GM21367 (cell line): Measurements from ENCODE around the gene CNBP.
"Not testable (repeated sequence)": the region's sequence is repeated elsewhere in the genome, so short reads cannot be mapped to it uniquely, and the experiment has no call there.

ENCODE experiments used
- ATAC-seq: cut with Tn5 transposase; IDR thresholded peaks from one replicate; pipeline ENCODE4 v1.9.1; 2021; ENCODE audit not compliant: unreplicated experiment

The CNBP gene

DNA sequence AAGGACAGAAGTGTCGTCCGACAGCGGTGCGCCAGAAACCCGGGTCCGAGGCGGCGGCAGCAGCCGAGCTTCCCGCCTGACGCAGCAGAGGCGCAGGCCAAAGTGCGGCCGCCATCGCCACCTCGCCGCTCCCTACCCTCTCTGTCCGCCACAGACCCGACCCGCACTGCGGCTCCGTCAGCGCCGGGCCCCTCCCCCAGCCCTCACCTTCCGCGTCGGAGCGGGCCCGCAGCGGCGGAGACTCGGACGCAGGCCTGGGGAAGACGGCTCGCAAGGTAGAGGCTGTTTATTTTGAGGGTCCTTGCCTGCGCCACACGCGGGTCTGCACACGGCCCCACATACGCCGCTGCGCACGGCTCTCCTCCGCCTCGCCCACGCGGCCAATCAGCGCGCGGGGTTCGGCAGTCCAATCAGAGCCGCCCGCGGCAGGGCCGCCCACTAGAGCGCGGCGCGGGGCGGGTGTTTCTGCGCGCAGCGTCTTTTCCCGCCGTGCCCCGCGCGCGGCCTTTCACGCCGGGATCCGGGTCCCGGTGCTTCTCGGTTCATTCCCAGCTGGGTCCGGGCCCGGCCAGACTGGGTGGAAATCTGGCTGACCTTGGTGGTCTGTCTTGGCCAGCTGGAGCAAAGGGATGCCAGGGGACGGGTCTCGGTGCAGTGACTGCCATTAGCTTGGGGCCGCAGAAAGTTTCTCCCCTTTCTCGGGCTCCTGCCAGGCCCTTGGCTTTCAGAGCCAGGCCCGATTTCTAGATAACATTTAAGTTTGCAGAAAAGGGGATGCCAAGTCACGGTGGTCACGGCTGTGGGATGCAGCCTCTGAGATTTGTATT lies at the start of gene CNBP:
Gene CNBP, minus strand, starts transcription at position 328 of the 827 bp plus-strand sequence. CDS start 12,139 bp downstream, outside the sequence.
- peak; percentile 95 for ATAC-seq

DNA sequence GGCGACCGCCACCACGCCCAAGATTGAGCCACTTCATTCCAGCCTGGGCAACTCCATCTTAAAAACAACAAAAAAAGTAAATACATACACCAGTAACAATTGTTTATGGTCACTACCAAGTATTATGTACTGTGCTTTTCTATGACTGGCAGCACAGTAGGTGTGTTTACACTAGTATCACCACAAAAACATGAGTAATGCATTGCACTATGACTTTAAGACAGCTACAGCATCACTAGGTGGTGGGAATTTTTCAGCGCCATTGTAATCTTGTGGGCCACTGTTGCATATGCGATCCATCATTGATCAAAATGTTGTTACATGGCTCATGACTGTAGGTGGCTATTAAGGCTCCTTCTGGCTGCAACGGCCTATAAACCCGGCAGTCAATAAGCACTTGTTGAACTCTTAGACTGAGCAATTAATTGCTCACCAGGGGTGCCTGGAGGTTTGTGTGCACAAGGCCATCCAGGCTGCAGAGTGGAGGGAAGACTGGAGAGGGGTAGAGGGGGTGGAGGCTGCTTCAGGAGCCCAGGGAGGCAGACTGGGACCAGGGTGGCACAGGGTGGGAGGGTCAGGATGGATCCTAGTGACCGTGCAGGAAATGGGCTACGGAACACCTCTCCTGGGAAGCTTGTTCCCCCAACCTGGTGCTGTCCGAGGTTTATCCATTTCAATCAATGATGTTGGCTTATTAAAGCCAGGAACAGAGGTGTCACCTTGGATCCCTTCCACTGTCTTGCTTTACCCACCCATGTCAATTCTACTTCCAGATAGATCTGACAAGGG lies 47.8 kb upstream of the CNBP start:
- no peak for ATAC-seq

DNA sequence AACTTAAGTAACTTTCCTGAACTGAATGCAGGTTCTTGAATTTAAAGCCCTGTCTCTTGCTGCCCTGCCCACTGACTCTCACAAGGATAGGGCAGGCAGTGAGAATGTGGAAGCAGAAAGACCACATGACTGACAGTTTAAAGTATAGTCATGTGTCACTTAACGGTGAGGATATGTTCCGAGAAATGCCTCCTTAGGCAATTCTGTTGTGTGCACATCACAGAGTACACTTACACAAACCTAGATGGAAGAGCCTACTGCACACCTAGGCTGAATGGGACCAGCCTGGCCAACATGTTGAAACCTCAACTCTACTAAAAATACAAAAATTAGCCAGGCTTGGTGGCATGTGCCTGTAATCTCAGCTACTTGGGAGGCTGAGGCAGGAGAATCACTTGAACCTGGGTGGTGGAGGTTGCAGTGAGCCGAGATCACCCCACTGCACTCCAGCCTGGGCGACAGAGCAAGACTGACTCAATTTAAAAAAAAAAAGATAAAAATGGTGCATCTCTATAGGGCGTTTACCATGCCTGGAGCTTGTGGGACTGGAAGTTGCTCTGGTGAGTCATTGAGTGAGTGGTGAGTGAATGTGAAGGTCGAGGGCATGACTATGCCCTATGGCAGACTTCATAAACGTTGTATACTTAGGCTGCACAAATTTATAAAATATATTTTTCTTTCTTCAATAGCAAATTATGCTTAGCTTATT lies 46.8 kb upstream of the CNBP start:
- no peak for ATAC-seq

DNA sequence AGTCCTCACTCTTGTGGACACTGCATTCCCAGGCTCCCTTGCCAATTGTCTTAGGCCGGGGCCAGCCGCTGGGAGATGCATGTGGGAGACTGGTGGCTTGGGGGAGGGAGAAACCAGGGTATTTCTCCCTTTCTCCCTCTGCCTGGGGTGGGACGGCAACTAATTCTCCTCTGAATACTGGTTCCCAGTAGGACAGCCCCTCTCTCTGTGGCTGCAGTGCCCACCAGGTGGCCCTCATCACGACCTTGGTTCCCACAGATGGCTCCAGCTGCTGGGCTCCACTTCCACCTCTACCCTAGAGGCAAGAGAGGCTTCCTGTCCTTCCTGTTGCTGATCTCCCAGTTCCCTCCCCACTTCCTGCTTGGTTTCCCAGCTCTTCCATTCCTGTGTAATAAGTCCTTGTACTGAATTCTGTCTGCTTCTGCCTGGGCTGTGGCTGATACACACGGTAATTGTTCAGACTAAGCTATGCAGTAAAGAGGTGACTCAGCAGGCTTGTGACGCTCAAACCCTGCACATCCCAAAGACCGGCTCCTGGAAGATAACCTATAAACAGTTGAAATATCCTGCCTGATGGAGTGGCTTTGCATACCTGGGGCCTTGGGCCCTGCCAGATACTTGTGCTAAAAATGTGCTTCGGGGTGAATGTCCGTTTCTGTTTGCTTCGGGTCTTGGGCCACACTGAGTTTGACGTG lies 45.3 kb upstream of the CNBP start:
- no peak for ATAC-seq

DNA sequence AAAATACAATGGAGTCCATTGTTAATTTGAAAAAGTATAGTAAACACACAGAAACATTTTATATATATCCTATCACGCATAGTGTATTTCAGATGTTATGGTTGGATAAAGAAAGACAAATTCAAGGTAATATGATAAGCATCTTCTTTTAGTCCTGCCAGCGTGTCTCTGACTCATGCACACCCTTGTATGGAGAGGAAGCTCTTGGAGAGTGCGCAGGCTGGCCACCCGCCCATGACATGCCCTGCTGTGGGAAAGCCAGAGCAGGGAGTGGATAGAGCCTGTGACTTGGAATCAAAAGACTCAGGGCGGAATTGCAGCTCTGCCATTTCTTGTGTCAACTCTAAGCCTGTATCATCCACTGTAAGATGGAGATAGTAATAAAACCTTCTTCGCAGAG lies 42.7 kb upstream of the CNBP start:
- no peak for ATAC-seq

DNA sequence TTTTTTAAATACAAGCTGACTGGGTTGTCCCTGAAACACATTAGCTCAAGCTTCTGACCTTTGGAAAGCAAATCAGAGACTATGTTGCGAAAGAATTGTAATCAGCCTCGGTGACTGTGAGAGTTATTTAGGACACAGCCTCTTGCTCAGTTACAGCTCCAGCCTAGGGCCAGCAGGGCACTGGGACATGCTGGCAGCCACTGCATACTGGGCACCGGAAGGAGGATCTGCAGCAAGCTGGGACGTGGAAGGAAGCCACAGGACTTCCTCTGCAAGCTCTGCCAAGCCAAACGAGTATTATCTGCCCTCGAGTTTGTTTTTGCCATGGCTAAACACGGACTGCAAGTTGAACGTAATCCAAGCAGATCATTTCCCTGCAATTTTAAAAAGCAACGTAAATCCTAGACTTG lies 41.3 kb upstream of the CNBP start:
- ATAC-seq: no peak

DNA sequence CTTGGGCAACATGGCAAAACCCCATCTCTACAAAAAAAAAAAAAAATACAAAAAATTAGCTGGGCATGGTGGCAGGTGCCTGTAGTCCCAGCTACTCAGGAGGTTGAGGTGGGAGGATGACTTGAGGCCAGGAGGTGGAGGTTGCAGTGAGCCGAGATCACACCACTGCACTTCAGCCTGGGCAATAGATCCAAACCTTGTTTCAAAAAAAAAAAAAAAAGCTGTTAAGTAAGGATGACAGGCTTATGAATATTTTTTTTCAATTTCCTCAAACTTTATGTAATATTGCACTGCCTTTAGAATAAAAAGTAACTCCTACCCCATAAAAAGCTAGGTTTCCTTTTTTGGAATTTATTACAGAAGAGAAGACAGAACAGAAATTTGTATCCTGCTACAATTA lies 40.7 kb upstream of the CNBP start:
- ATAC-seq: not testable (repeated sequence)

DNA sequence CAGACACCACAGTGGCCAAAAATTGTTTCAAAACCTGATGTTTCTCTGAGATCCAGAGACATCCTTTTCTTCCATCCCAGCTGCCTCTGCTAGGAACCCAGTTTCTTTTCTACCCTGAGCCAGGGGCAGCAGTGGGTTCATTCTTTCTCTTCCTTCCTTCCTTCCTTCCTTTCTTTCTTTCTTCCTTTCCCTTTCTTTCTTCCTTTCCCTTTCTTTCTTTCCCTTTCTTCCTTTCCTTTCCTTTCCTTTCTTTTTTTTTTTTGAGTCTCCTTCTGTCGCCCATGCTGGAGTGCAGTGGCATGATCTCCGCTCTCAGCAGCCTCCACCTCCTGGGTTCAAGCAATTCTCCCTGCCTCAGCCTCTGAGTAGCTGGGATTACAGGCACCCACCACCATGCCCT lies 35.0 kb upstream of the CNBP start:
- ATAC-seq: no peak

DNA sequence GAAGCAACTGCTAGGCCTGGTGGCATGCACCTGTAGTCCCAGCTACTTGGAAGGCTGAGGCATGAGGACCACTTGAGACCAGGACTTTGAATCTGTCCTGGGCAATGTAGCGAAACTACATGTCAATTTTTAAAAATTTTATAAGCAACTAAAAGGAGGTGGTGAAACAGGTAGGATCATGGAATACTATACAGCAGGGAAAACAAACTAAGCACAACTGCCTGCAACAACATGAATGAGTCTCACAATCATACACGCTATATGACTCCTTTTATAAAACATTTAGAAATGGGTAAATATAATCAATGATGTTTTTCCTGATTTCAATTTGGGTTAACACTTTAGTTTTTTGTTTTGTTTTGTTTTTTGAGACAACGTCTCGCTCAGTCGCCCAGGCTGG lies 29.5 kb upstream of the CNBP start:
- ATAC-seq: no peak

DNA sequence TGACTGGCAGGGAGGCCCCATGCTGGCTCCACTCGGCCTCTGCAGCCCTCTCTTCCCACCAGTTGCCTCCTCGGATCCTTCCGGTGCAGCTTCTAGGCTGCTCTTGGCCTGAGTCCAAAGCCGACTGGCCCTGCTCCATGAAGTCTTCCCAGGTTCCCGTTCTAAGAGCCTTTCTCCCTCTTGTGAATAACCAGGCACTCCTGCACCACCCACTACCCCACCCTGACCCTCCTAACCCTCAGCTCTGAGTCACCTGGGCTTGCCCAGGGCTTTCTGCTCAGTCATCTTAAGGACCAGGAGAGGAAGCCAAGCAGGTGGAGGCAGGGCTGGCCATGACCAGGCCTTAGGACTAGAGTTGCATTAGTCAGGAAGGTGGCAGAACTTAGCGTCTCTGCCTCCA lies 28.1 kb upstream of the CNBP start:
- ATAC-seq: no peak

DNA sequence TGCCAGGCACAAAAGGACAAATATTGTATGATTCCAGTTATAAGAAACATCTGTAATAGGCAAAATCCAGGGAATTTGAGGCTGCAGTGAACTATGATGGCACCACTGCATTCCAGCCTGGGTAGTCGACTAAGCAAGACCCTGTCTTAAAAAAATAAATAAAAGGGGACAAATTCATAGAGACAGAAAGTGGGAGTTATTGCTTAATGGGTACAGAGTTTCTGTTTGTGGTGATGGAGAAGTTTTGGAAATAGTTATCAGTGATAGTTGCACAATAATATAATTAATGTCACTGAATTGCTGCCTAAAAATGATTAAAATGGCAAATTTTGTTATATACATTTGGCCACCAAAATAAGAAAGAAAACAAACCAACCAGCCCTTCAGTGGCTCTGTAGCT lies 27.6 kb upstream of the CNBP start:
- ATAC-seq: no peak

DNA sequence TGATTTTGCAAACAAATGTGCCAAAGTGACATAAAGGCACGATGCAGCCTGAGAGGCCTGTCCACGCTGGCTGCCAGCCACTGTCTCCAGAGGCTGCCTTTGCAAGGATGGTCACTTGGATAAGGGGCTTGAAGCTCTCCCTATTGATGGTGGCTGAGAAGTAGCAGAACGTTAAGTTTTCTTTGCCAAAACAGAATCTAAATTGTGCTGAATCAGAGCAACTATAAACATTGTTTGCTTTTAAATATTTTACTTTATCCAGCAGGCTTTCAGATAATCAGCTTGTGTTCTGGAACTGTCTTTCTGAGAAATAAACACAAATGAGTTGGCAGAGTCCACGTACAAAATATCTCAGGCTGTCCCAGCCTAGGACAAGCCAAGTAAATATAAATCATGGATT lies 23.8 kb upstream of the CNBP start:
- ATAC-seq: no peak

DNA sequence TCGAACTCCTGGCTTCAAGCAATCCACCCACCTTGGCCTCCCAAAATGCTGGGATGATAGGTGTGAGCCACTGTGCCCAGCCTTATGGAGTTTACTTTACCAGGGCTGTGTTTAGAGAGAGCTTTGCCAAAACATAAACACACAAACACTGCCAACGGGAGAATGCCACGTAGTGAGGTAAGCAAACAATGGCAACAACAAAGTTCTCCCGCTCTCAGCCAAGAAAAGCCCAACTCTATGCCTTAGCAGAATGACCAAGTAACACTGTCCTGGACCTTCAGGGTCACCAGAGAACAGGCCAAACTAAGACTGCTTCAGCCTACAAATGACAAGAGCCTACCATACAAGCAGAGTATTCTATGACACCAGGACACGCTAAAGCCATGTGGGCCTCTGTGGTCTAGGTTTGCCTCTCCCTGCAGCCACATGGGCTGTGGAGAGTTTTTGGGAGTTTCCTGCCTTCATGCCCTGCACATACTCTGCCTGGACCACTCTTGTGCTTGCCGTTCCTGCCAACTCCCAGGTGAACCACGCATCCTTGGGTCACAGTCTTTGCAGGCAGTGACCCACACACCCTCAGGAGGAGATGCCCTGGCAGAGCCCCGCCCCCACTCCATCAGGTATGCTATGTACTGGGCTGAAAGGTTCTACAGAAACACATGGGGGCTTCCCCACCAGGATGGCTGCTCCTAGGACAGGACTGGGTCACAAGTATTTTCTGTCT lies 21.6 kb upstream of the CNBP start:
- ATAC-seq: no peak

DNA sequence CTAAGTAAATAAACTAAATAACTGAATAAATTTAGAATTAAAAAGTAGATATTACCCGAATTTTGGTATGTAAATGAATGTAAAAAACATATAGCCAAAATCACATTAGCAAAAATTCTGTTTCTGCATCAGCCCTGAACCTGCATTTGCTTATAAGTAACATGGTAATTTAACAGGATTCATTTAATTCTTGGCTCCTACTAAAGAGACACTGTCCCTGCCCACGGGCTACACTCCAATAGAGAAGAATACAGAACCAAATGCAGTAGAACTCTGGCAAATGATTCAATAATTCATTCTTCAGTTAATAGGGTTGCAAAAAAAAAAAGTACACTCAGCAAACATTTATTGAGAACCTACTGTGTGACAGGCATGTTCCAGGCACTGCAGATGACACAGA lies 20.8 kb upstream of the CNBP start:
- ATAC-seq: no peak

DNA sequence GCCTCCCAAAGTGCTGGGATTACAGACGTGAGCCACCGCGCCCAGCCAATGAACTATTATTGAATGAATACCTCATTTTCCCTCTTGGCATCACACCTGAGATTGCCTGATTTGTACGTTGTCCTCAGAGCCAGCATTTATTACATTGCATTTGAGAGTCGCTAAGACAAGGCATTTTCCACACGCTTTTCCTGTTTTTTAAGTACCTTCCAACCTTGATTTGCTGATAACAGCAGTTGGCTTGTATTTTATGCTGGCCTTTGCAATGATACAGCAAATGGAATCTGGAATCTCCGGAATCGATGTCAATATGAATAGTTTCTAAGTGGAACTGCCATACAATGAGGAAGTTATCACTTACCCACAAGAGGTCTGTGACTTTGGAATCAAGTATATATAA lies 15.7 kb upstream of the CNBP start:
- ATAC-seq: no peak

DNA sequence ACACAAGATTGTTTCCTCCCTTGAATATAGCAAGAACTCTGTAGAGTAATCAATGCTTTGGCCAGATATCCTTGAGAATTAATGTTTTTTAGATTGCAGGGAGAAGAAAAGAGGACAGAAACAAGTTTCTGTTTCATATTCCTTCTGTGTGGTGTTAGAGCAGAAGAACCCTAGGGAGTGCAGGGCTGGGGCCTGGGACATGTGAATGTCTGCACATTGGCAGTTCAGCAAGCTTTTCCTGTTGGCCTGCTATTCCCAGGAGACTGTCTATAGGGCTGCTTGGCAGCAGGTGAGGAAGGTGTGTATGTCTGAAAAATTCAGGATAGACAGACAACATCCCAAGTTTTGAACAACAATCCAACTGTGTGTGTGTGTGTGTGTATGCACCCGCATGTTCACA lies 13.6 kb upstream of the CNBP start:
- ATAC-seq: no peak

DNA sequence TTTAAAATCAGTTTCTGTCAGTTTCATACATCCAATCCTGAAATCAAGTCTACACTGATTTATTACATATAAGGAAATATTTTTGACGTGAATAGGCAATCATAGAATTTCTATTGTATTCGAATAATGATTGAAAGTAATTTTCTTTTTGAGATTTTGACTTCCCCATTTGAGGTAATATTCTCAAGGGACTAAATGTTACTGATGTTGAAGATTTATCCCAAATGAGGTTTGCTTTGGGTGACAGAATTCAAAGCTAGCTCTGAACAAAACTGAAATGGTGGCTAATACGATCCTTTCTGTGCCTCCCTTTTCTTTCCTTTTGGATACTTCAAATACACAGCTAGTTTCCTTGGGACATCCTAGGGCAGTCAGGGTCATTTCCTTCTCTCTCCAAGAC lies 12.9 kb upstream of the CNBP start:
- no peak for ATAC-seq

DNA sequence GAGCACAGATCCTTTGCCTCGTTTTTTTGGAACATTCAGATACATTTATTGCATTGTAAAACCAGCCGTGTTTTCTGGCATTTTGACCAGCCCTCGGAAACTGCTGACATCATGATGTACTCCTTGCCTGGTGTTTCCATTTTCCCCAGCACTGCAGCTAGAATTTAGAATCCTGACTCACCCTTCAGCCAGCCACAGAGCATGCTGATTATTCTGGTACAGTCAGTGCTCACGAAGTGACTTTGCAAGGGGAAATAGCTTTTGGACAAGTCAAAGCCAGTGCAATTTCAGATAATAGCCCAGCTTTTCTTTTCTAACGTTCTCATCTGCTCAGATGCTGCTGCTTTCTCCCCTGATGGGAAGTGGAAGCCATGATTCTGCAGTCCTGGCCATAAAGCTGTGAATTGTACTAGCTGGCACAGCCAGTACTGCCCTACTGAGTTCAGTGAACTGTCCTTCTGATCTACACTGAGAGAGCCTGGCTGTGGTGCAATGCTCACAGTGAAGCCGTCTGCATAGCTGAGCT lies 12.1 kb upstream of the CNBP start:
- ATAC-seq: no peak

DNA sequence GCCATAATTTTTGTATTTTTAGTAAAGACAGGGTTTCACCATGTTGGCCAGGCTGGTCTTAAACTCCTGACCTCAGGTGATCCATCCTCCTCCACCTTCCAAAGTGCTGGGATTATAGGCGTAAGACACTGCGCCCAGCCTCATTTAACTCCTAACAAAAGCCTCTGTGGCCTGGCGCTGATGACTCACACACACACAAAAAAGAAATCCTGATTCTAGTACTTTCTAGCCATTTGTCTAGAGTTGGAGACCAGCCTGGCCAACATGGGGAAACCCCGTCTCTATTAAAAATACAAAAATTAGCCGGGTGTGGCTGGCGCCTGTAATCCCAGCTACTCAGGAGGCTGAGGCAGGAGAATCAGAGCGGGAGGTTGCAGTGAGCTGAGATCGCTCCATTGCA lies 6.1 kb upstream of the CNBP start:
- ATAC-seq: not testable (repeated sequence)

DNA sequence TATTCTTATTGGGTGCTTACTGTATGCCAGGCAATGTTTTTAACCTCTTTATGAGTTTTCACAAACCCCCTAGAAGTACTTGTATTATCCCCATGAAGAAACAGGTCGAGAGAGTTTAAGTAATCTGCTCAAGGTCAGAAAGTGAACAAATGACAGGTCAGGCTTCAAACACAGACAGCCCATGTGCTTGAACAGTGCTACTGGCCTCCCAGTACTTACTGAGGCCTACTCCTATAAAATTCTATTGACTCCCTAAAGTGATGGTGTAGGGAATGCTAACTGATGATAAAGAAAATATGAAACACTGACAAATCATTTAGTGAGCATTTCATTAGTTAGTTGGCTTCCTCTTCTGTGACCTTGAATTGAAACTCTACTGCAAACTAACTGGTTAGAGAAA lies 4.2 kb upstream of the CNBP start:
- ATAC-seq: no peak
